ENCODE results near the gene EXOC4.

The EXOC4 gene

DNA sequence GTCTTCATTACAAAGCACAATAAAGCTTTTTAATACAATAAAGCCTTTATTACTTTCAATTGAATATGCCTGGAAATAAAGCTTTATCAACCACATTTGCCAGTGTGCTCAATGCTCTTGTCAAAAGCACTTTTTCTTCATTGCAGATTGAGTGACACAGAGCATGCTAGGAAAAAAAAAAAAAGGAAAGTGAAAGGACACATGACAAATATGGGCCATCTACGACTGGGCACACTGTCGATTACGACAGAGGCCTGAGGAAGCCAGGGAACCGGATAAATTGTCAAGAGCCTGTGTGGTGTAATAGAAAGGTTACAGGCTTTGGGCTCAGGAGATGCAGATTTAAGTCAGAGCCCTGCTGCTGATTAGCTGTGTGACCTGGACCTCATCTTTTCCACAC, 789.4 kb downstream of the EXOC4 start:
- in situ Hi-C loops (cut with HindIII; ENCODE audit: low sequenced_read_pairs) = no loop called here
- DNase-seq (ENCODE audit: low read depth) = no peak
- TF ChIP-seq, protein P1, sequence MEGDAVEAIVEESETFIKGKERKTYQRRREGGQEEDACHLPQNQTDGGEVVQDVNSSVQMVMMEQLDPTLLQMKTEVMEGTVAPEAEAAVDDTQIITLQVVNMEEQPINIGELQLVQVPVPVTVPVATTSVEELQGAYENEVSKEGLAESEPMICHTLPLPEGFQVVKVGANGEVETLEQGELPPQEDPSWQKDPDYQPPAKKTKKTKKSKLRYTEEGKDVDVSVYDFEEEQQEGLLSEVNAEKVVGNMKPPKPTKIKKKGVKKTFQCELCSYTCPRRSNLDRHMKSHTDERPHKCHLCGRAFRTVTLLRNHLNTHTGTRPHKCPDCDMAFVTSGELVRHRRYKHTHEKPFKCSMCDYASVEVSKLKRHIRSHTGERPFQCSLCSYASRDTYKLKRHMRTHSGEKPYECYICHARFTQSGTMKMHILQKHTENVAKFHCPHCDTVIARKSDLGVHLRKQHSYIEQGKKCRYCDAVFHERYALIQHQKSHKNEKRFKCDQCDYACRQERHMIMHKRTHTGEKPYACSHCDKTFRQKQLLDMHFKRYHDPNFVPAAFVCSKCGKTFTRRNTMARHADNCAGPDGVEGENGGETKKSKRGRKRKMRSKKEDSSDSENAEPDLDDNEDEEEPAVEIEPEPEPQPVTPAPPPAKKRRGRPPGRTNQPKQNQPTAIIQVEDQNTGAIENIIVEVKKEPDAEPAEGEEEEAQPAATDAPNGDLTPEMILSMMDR (IDR thresholded peaks at IDR 0.05; ENCODE audit: low read depth, low read length, missing control alignments) = no peak
- no peak overlapping the region for H3K4me3 ChIP-seq (ENCODE audit: low read depth, low read length)

GRCh38 chr7:134044682-134045081, 791.8 kb downstream of the EXOC4 start:
- no peak for DNase-seq (ENCODE audit: low read depth)

GRCh38 chr7:134045716-134046115, 792.8 kb downstream of the EXOC4 start:
- no peak for DNase-seq (ENCODE audit: low read depth)
- no peak overlapping the region for H3K4me3 ChIP-seq (ENCODE audit: low read depth, low read length)
- TF ChIP-seq, protein P1 (IDR thresholded peaks at IDR 0.05; ENCODE audit: low read depth, low read length, missing control alignments) = no peak
- in situ Hi-C loops (cut with HindIII; ENCODE audit: low sequenced_read_pairs) = no loop called here

More at GRCh38 chr7:134044682-134045081, 791.8 kb downstream of the EXOC4 start:
- TF ChIP-seq, protein P1 (IDR thresholded peaks at IDR 0.05; ENCODE audit: low read depth, low read length, missing control alignments) = no peak
- in situ Hi-C loops (cut with HindIII; ENCODE audit: low sequenced_read_pairs) = no loop called here
- no peak overlapping the region for H3K4me3 ChIP-seq (ENCODE audit: low read depth, low read length)

- DNase-seq (ENCODE audit: low read depth) = no peak
- H3K4me3 ChIP-seq (ENCODE audit: low read depth, low read length) = no peak overlapping the region
- in situ Hi-C loops (cut with HindIII; ENCODE audit: low sequenced_read_pairs) = no loop called here
- TF ChIP-seq, protein P1 (IDR thresholded peaks at IDR 0.05; ENCODE audit: low read depth, low read length, missing control alignments) = no peak
Measured at GRCh38 chr7:134046594-134047128, 793.8 kb downstream of the EXOC4 start.

GRCh38 chr7:134047675-134048074, 794.8 kb downstream of the EXOC4 start:
- no peak for DNase-seq (ENCODE audit: low read depth)
- TF ChIP-seq, protein P1 (IDR thresholded peaks at IDR 0.05; ENCODE audit: low read depth, low read length, missing control alignments) = no peak
- H3K4me3 ChIP-seq (ENCODE audit: low read depth, low read length) = no peak overlapping the region
- in situ Hi-C loops (cut with HindIII; ENCODE audit: low sequenced_read_pairs) = no loop called here

DNA sequence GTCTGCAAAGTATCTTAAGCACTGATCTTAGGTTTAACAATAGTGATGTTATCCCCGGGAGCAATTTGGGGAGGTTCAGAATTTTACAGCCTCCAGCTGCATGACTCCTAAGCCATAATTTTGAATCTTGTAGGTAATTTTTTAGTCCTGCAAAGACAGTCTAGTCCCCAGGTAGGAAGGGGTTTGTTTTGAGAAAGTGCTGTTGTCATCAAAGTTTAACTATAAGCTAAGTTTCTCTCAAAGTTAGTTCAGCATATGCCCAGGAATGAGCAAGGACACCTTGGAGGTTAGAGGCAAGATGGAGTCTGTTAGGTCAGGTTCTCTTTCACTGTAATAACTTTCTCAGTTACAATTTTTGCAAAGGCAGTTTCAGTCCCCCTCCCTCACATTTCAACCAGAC, 795.3 kb downstream of the EXOC4 start:
- TF ChIP-seq, protein P1 (IDR thresholded peaks at IDR 0.05; ENCODE audit: low read depth, low read length, missing control alignments) = no peak
- in situ Hi-C loops (cut with HindIII; ENCODE audit: low sequenced_read_pairs) = no loop called here
- DNase-seq (ENCODE audit: low read depth) = no peak
- no peak overlapping the region for H3K4me3 ChIP-seq (ENCODE audit: low read depth, low read length)

All from astrocyte of the cerebellum (primary cell).